Osteocyte (in vitro differentiated cells): ENCODE results near the gene DDX31. TPM values are rescaled to one million over a fixed set of nuclear protein-coding genes. Genes with fewer than 3 reads are reported as not detected.

Experiments used
- DNase-seq: peaks from one replicate; pipeline ENCODE4 v3.0.0; 2021; ENCODE audit warnings: mixed read lengths; ENCODE audit not compliant: unreplicated experiment; ENCODE audit errors: extremely low spot score
- H3K27ac Mint-ChIP-seq: one replicate; pipeline ENCODE4 v1.8.0; 2021; ENCODE audit warnings: mild to moderate bottlenecking, mixed read lengths; ENCODE audit not compliant: unreplicated experiment
- H3K27me3 Mint-ChIP-seq: one replicate; pipeline ENCODE4 v1.8.0; 2021; ENCODE audit warnings: mixed read lengths; ENCODE audit not compliant: unreplicated experiment
- H3K36me3 Mint-ChIP-seq: one replicate; pipeline ENCODE4 v1.8.0; 2021; ENCODE audit warnings: mixed read lengths; ENCODE audit not compliant: unreplicated experiment
- H3K4me1 Mint-ChIP-seq: one replicate; pipeline ENCODE4 v1.8.0; 2021; ENCODE audit warnings: mixed read lengths; ENCODE audit not compliant: unreplicated experiment
- H3K4me3 Mint-ChIP-seq: one replicate; pipeline ENCODE4 v1.8.0; 2021; ENCODE audit warnings: mild to moderate bottlenecking, moderate library complexity, mixed read lengths; ENCODE audit not compliant: unreplicated experiment
- H3K9me3 Mint-ChIP-seq: one replicate; pipeline ENCODE4 v1.8.0; 2021; ENCODE audit warnings: mixed read lengths; ENCODE audit not compliant: unreplicated experiment
- CTCF ChIP-seq: fragments of 200-600 bp; sonication (generic); IDR thresholded peaks from 2 replicates; pipeline ENCODE4 v1.5.0; 2021; ENCODE audit warnings: antibody characterized with exemption, mild to moderate bottlenecking, moderate library complexity
- total RNA-seq: library from RNA; stranded (reverse); gene quantifications from 2 replicates; pipeline ENCODE4 v1.2.1, GENCODE V29; 2021

The DDX31 gene
- total RNA-seq, 1 donor from 2014 or later: 14.6 TPM

DNA sequence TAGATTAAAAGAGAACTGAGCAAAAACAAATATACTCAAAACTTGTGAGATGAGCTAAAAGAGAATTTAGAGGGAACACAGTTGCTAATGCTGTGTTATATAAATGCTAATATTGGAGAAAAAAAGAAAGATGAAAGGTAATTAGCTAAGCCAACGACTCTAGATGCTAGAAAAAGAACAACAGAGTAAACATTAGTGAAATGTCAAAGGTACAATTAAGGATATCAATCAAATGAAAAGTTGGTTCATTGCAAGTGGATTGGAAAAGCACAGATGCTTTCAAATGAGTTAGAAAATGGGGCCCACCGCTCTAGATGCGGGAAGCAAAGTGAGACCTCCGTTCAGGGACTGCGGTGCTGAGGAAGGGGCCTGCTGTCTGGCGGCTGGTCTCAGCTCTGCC is 105.3 kb downstream of the DDX31 start:
- no peak for DNase-seq
- Mint-ChIP-seq H3K27ac (no peak overlapping the region), H3K36me3 (no peaks in the 10 kb centered on the region), H3K9me3 (peaks cover 2% of the 10 kb centered on the region), H3K4me3 (no peak overlapping the region), H3K4me1 (peaks cover 10% of the 10 kb centered on the region), H3K27me3 (peaks cover 59% of the 10 kb centered on the region)
- no peak for TF ChIP-seq CTCF

- no peak for DNase-seq
- TF ChIP-seq CTCF: no peak
- Mint-ChIP-seq H3K9me3 (peaks cover 4% of the 10 kb centered on the region), H3K4me3 (no peak overlapping the region), H3K36me3 (no peaks in the 10 kb centered on the region), H3K27me3 (peaks cover 66% of the 10 kb centered on the region), H3K27ac (no peak overlapping the region), H3K4me1 (peaks cover 10% of the 10 kb centered on the region)
These were observed 107.5 kb downstream of the DDX31 start for GRCh38 chr9:132562306-132562573.

DNA sequence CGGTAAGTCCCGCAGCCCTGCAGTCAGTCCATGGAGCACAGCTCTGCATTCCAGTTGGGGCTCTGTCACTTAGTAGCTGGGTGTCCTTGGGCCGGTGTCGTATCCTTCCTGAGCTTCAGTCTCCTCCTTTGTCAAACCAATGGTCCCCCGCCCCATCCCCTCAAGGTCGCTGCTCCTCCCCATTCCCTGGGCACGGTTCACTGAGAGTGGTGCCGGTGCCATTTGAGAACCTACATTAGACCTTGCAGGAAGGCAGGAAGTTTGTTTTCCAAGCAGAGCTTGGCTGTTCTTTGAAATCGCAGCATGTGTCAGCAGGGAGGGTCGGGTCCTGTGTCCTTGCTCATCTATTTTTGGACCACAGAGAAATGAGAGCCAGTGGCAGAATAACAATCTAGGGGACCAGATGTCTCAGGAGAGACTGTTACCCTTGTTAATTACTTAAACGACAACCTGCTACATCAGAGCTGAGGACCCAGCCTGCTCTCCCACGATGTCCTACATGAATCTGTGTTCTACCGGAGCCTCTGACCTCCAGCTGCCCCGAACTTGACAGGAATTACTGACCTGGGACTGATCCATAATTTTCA is 109.1 kb downstream of the DDX31 start:
- TF ChIP-seq CTCF: no peak
- peaks cover 10% of the 10 kb centered on the region for H3K4me1 Mint-ChIP-seq
- H3K9me3 Mint-ChIP-seq: peaks cover 4% of the 10 kb centered on the region
- no peak for DNase-seq
- H3K36me3 Mint-ChIP-seq: no peaks in the 10 kb centered on the region
- H3K27me3 Mint-ChIP-seq: peaks cover 57% of the 10 kb centered on the region
- H3K27ac Mint-ChIP-seq: no peak overlapping the region
- no peak overlapping the region for H3K4me3 Mint-ChIP-seq

DNA sequence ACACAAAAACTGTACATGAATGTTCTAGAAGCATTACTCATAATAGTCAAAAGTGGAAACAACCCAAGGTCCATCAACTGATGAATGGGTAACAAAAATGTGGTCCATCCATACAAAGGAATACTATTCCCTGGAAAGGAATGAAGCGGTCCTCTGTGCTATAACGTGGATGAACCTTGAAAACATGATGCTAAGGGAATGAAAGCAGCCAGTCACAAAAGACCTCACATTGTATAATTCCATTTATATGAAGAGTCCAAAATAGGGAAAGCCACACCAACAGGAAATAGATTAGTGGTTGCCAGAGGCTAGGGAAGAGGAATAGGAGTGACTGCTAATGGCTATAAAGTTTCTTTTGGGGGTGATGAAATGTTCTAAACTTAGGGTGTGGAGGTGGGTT is 110.1 kb downstream of the DDX31 start:
- Mint-ChIP-seq H3K36me3 (no peaks in the 10 kb centered on the region), H3K4me1 (peaks cover 10% of the 10 kb centered on the region), H3K9me3 (peaks cover 4% of the 10 kb centered on the region), H3K27me3 (peaks cover 56% of the 10 kb centered on the region), H3K4me3 (no peak overlapping the region), H3K27ac (no peak overlapping the region)
- TF ChIP-seq CTCF: no peak
- no peak for DNase-seq

DNA sequence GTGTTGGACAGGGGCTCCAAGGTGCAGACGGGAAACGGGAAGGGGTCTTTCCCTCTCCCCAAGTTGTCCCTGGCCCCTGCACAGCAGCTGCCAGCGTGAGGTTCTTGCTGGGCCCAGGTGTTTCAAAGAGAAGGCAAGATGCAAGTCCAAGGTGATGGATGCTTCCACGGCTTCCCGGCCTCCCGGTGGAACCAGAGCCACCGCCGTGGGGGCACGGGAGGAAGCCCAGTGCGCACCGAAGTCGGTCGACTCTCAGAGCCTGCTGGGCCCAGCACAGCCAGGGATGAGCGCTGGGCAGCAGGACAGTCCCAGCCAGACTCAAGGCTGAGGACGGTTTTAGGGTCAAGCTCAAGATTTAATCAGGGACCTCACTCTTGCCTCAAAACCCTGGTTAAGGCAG is 112.6 kb downstream of the DDX31 start:
- no peak overlapping the region for H3K4me3 Mint-ChIP-seq
- DNase-seq: no peak
- peaks cover 4% of the 10 kb centered on the region for H3K9me3 Mint-ChIP-seq
- H3K27me3 Mint-ChIP-seq: peaks cover 44% of the 10 kb centered on the region
- TF ChIP-seq CTCF: no peak
- no peaks in the 10 kb centered on the region for H3K36me3 Mint-ChIP-seq
- H3K27ac Mint-ChIP-seq: no peak overlapping the region
- peaks cover 8% of the 10 kb centered on the region for H3K4me1 Mint-ChIP-seq
